GM12891 (cell line): ENCODE data around the gene DZIP1.

Experiments used
- POLR2A ChIP-seq: IDR thresholded peaks from 2 replicates; pipeline ENCODE4 v1.6.1; 2011; ENCODE audit warnings: low read depth, low read length, control low read depth
- TAF1 ChIP-seq: IDR thresholded peaks from 2 replicates; pipeline ENCODE4 v1.6.1; 2011; ENCODE audit warnings: low read depth, low read length, control low read depth

- TF ChIP-seq POLR2A (no peak), TAF1 (no peak)
Measured at GRCh38 chr13:95671597-95671996, 27.1 kb upstream of the DZIP1 start.
